WTC11 (cell line): ENCODE data around the gene DLG5. TPM values are rescaled to one million over a fixed set of nuclear protein-coding genes. Genes with fewer than 3 reads are reported as not detected.
A peak's percentile ranks its signal among the peaks of the same experiment; 100 is the strongest.

ENCODE experiments used
- ATAC-seq: fragments of 200-7000 bp; cut with Tn5 transposase; 2 replicates; pipeline ENCODE4 v1.10.0; 2021; ENCODE audit warnings: mild to moderate bottlenecking, moderate library complexity
- CTCF ChIA-PET: fragments of 300-600 bp; sonication (Branson Sonifier 250); formaldehyde crosslinking; loops from one replicate; lab custom pipeline; 2021; ENCODE audit warnings: antibody characterized with exemption; lab: Charles Lee
- POLR2A ChIA-PET: fragments of 350-600 bp; sonication (Branson Sonifier 250); formaldehyde crosslinking; loops from one replicate; lab custom pipeline; 2021; ENCODE audit warnings: antibody characterized with exemption; lab: Charles Lee
- DNase-seq: peaks from one replicate; pipeline ENCODE4 v3.0.0; 2021; ENCODE audit warnings: low spot score
- H3K27ac Mint-ChIP-seq: 2 replicates; pipeline ENCODE4 v1.8.0; 2021; ENCODE audit warnings: mixed read lengths
- H3K27me3 Mint-ChIP-seq: 2 replicates; pipeline ENCODE4 v1.8.0; 2021; ENCODE audit warnings: low read depth, mild to moderate bottlenecking, moderate library complexity, mixed read lengths
- H3K36me3 Mint-ChIP-seq: 2 replicates; pipeline ENCODE4 v1.8.0; 2021; ENCODE audit warnings: mixed read lengths
- H3K4me1 Mint-ChIP-seq: 2 replicates; pipeline ENCODE4 v1.8.0; 2022; ENCODE audit warnings: mixed read lengths
- H3K4me3 Mint-ChIP-seq: 2 replicates; pipeline ENCODE4 v1.8.0; 2021; ENCODE audit warnings: mild to moderate bottlenecking, moderate library complexity, mixed read lengths
- H3K9me3 Mint-ChIP-seq: 2 replicates; pipeline ENCODE4 v1.8.0; 2021; ENCODE audit warnings: mixed read lengths
- ETV6 ChIP-seq: sonication (generic); formaldehyde crosslinking; IDR thresholded peaks from 2 replicates; pipeline ENCODE4 v1.8.1; 2022; ENCODE audit warnings: mild to moderate bottlenecking, missing genetic modification reagents
- FOXJ3 ChIP-seq: sonication (generic); formaldehyde crosslinking; IDR thresholded peaks from 2 replicates; pipeline ENCODE4 v1.9.0; 2021; ENCODE audit warnings: missing genetic modification reagents, mild to moderate bottlenecking, borderline replicate concordance
- FOXP1 ChIP-seq: sonication (generic); formaldehyde crosslinking; IDR thresholded peaks from 2 replicates; pipeline ENCODE4 v1.8.0; 2022; ENCODE audit warnings: missing genetic modification reagents, mild to moderate bottlenecking, moderate library complexity, borderline replicate concordance
- IRF2 ChIP-seq: sonication (generic); formaldehyde crosslinking; IDR thresholded peaks from 2 replicates; pipeline ENCODE4 v1.8.0; 2022; ENCODE audit warnings: low read depth, missing genetic modification reagents, borderline replicate concordance
- JAZF1 ChIP-seq: fragments of 250-450 bp; sonication (Bioruptor Pico); IDR thresholded peaks from 2 replicates; pipeline ENCODE4 v1.9.0; 2021; ENCODE audit warnings: moderate library complexity, mild to moderate bottlenecking, inconsistent platforms
- NFYB ChIP-seq: sonication (generic); formaldehyde crosslinking; conservative IDR thresholded peaks from 2 replicates; pipeline ENCODE4 v1.8.0; 2022; ENCODE audit warnings: low read depth, missing genetic modification reagents
- SMAD4 ChIP-seq: sonication (generic); formaldehyde crosslinking; IDR thresholded peaks from 2 replicates; pipeline ENCODE4 v1.8.0; 2022; ENCODE audit warnings: mild to moderate bottlenecking, missing genetic modification reagents
- SOX15 ChIP-seq: fragments of 250-450 bp; sonication (Bioruptor Pico); IDR thresholded peaks from 2 replicates; pipeline ENCODE4 v1.9.0; 2021; ENCODE audit warnings: mild to moderate bottlenecking
- ZNF232 ChIP-seq: sonication (generic); formaldehyde crosslinking; IDR thresholded peaks from 2 replicates; pipeline ENCODE4 v1.8.0; 2022; ENCODE audit warnings: mild to moderate bottlenecking, missing genetic modification reagents
- ZNF263 ChIP-seq: sonication (generic); formaldehyde crosslinking; IDR thresholded peaks from 2 replicates; pipeline ENCODE4 v1.8.1; 2022; ENCODE audit warnings: low read depth, mild to moderate bottlenecking, moderate library complexity, missing genetic modification reagents
- ZNF317 ChIP-seq: sonication (generic); formaldehyde crosslinking; IDR thresholded peaks from 2 replicates; pipeline ENCODE4 v1.8.1; 2023; ENCODE audit warnings: low read depth, mild to moderate bottlenecking, moderate library complexity, missing genetic modification reagents, borderline replicate concordance
- ZNF423 ChIP-seq: fragments of 250-450 bp; sonication (Bioruptor Pico); IDR thresholded peaks from 2 replicates; pipeline ENCODE4 v2.1.2; 2022; ENCODE audit warnings: mild to moderate bottlenecking, moderate library complexity
- total RNA-seq: library from RNA; stranded (reverse); gene quantifications from 3 replicates; pipeline ENCODE4 v1.2.3, GENCODE V29; 2021
- TF ChIP-seq, protein P1 (sequence below): sonication (generic); formaldehyde crosslinking; IDR thresholded peaks from 2 replicates; pipeline ENCODE4 v1.8.0; 2022; ENCODE audit warnings: mild to moderate bottlenecking, missing genetic modification reagents
- TF ChIP-seq, protein P2 (sequence below): fragments of 250-450 bp; sonication (Bioruptor Pico); IDR thresholded peaks from 2 replicates; pipeline ENCODE4 v1.9.0; 2021; ENCODE audit warnings: mild to moderate bottlenecking
- TF ChIP-seq, protein P3 (sequence below): sonication (generic); formaldehyde crosslinking; IDR thresholded peaks from 2 replicates; pipeline ENCODE4 v1.8.1; 2022; ENCODE audit warnings: low read depth, mild to moderate bottlenecking, moderate library complexity, missing genetic modification reagents, borderline replicate concordance
- TF ChIP-seq, protein P4 (sequence below): sonication (generic); formaldehyde crosslinking; IDR thresholded peaks from 2 replicates; pipeline ENCODE4 v1.8.0; 2023; ENCODE audit warnings: mild to moderate bottlenecking, missing genetic modification reagents
- TF ChIP-seq, protein P5 (sequence below): fragments of 250-450 bp; sonication (Bioruptor Pico); IDR thresholded peaks from 2 replicates; pipeline ENCODE4 v1.9.0; 2021; ENCODE audit warnings: mild to moderate bottlenecking, borderline replicate concordance
- TF ChIP-seq, protein P6 (sequence below): fragments of 250-450 bp; sonication (Bioruptor Pico); IDR thresholded peaks from 2 replicates; pipeline ENCODE4 v1.8.0; 2021; ENCODE audit warnings: mild to moderate bottlenecking
- TF ChIP-seq, protein P7 (sequence below): sonication (generic); formaldehyde crosslinking; IDR thresholded peaks from 2 replicates; pipeline ENCODE4 v1.8.1; 2022; ENCODE audit warnings: mild to moderate bottlenecking, moderate library complexity, missing genetic modification reagents

DLG5 gene
- total RNA-seq, 1 experiment from 2014 or later = 65.5 TPM

DNA sequence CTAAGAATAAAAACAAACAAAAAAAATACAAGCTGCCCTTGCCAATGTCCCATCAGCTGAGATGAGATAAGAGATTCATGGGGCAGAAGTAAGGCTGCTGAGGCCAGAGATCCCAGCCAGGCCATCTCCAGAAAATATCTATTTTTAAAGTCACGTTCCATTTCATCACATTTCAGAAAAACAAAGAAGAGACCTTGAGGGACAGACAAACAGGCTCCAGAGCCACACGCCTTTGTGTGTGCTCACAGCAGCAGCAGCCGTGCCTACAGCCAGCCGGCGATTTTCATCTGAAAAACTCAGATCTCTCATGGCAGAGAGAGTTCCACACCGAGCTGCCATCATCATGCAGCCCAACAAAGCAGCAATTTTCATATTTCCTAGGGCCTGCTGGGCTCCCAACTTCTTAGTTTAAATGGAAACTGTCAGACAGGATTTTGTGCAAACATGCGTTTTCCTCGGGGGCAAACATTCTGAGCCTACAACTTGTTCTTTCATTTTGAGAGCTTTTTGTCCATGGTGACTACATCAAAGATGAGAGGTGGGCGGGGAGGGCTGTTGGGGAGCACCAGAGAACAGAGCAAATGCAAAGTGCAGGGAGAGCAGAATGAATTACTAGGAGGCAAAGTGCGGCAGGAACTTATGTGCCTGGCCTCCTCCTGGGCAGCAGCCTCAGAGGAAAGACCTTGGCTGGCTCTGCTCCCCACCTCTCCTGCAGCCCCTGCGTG is 38.8 kb downstream of the DLG5 start:
- no peaks in the 10 kb centered on the region for H3K27me3 Mint-ChIP-seq
- DNase-seq (no peak), ATAC-seq (no peak)
- TF ChIP-seq NFYB (CRISPR knock-in tag) = no peak
- TF ChIP-seq ETV6 = peak; percentile 38; the same call in 1 of the 2 replicates
- peak; percentile 78; the same call in 1 of the 2 replicates for TF ChIP-seq ZNF263 (CRISPR knock-in tag)
- TF ChIP-seq, protein P1, sequence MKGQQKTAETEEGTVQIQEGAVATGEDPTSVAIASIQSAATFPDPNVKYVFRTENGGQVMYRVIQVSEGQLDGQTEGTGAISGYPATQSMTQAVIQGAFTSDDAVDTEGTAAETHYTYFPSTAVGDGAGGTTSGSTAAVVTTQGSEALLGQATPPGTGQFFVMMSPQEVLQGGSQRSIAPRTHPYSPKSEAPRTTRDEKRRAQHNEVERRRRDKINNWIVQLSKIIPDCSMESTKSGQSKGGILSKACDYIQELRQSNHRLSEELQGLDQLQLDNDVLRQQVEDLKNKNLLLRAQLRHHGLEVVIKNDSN (CRISPR knock-in tag) = no peak
- TF ChIP-seq FOXP1 = no peak
- H3K4me3 Mint-ChIP-seq = peak overlapping the region; percentile 54
- CTCF ChIA-PET = interaction anchor here (1.2 to 7.8 kb wide), 5 partner anchors 10 to 86 kb away, joined by 4 to 129 read pairs (median 28); no protein-coding TSS in a partner anchor
- H3K27ac Mint-ChIP-seq = peak overlapping the region; percentile 90
- H3K4me1 Mint-ChIP-seq = peaks cover 89% of the 10 kb centered on the region
- POLR2A ChIA-PET = interaction anchor here (1.9 kb wide), 1 partner anchor 10 kb away, joined by 8 read pairs; no protein-coding TSS in a partner anchor
- no peaks in the 10 kb centered on the region for H3K9me3 Mint-ChIP-seq
- no peaks in the 10 kb centered on the region for H3K36me3 Mint-ChIP-seq

DNA sequence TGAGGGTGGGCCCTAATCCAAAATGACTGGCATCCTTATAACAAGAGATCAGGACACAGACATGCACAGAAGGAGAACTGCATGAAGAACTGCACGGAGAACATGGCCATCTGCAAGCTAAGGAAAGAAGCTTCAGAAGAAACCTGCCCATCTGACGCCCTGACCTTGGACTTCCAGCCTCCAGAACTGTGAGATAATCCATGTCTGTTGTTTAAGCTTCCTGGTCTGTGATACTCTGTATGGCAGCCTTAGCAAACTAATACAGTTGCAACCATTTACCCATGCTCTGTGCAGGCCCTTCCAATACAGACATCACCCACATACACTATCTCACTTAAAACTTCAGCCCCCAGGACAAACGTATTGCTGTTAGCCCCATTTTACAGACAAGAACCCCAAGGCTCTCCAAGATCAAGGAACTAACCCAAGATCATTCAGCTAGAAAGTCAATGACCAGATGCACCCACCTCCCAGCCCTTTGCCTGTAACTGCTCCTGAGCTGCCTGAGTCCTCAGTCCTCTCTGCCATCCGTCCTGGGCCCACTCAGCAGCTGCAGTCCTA is 39.7 kb downstream of the DLG5 start:
- ChIA-PET POLR2A (no interaction called here), CTCF (interaction anchor here (1.1 to 7.8 kb wide), 3 partner anchors 40 to 87 kb away, joined by 4 to 129 read pairs (median 15); no protein-coding TSS in a partner anchor)
- DNase-seq (no peak), ATAC-seq (no peak)
- TF ChIP-seq SMAD4 (CRISPR knock-in tag) (no peak), IRF2 (CRISPR knock-in tag) (no peak), SOX15 (no peak), ZNF232 (CRISPR knock-in tag) (no peak), FOXJ3 (no peak), ZNF317 (CRISPR knock-in tag) (no peak)
- TF ChIP-seq, protein P2, sequence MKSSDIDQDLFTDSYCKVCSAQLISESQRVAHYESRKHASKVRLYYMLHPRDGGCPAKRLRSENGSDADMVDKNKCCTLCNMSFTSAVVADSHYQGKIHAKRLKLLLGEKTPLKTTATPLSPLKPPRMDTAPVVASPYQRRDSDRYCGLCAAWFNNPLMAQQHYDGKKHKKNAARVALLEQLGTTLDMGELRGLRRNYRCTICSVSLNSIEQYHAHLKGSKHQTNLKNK (CRISPR knock-in tag) = no peak
- TF ChIP-seq, protein P3, sequence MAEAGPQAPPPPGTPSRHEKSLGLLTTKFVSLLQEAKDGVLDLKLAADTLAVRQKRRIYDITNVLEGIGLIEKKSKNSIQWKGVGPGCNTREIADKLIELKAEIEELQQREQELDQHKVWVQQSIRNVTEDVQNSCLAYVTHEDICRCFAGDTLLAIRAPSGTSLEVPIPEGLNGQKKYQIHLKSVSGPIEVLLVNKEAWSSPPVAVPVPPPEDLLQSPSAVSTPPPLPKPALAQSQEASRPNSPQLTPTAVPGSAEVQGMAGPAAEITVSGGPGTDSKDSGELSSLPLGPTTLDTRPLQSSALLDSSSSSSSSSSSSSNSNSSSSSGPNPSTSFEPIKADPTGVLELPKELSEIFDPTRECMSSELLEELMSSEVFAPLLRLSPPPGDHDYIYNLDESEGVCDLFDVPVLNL = no peak
- TF ChIP-seq, protein P4, sequence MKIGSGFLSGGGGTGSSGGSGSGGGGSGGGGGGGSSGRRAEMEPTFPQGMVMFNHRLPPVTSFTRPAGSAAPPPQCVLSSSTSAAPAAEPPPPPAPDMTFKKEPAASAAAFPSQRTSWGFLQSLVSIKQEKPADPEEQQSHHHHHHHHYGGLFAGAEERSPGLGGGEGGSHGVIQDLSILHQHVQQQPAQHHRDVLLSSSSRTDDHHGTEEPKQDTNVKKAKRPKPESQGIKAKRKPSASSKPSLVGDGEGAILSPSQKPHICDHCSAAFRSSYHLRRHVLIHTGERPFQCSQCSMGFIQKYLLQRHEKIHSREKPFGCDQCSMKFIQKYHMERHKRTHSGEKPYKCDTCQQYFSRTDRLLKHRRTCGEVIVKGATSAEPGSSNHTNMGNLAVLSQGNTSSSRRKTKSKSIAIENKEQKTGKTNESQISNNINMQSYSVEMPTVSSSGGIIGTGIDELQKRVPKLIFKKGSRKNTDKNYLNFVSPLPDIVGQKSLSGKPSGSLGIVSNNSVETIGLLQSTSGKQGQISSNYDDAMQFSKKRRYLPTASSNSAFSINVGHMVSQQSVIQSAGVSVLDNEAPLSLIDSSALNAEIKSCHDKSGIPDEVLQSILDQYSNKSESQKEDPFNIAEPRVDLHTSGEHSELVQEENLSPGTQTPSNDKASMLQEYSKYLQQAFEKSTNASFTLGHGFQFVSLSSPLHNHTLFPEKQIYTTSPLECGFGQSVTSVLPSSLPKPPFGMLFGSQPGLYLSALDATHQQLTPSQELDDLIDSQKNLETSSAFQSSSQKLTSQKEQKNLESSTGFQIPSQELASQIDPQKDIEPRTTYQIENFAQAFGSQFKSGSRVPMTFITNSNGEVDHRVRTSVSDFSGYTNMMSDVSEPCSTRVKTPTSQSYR (CRISPR knock-in tag) = no peak
- TF ChIP-seq, all 79 proteins: peak for 0
- Mint-ChIP-seq H3K36me3 (no peaks in the 10 kb centered on the region), H3K27ac (peak overlapping the region; percentile 67), H3K27me3 (no peaks in the 10 kb centered on the region), H3K4me1 (peaks cover 91% of the 10 kb centered on the region), H3K4me3 (no peak overlapping the region), H3K9me3 (no peaks in the 10 kb centered on the region)

DNA sequence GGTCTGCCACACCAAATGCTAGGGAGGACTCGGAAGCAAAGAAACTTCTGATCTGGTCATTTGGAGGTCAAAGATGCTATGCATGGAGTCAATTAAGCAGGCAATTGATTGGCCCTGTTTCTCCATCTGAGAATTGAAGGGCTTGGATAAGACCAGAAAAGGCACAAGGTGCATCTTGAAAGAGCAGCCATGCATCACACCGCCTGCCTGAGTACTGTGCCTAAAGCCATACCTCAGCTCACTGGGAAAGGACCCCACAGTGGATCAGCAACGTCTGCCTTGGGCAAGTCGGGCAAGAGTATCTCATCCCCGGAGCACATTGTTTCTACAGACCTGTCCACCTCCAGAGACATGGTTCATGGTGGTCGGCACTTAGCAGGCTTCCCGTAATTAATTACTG is 42.4 kb downstream of the DLG5 start:
- H3K4me1 Mint-ChIP-seq = peaks cover 86% of the 10 kb centered on the region

More for the DNA sequence above, 42.4 kb downstream of the DLG5 start:
- Mint-ChIP-seq H3K4me3 (no peak overlapping the region), H3K36me3 (peaks cover 3% of the 10 kb centered on the region; the same call in 1 of the 2 replicates), H3K27ac (peak overlapping the region; percentile 22), H3K27me3 (no peaks in the 10 kb centered on the region)
- ATAC-seq = no peak
- TF ChIP-seq, protein P5, sequence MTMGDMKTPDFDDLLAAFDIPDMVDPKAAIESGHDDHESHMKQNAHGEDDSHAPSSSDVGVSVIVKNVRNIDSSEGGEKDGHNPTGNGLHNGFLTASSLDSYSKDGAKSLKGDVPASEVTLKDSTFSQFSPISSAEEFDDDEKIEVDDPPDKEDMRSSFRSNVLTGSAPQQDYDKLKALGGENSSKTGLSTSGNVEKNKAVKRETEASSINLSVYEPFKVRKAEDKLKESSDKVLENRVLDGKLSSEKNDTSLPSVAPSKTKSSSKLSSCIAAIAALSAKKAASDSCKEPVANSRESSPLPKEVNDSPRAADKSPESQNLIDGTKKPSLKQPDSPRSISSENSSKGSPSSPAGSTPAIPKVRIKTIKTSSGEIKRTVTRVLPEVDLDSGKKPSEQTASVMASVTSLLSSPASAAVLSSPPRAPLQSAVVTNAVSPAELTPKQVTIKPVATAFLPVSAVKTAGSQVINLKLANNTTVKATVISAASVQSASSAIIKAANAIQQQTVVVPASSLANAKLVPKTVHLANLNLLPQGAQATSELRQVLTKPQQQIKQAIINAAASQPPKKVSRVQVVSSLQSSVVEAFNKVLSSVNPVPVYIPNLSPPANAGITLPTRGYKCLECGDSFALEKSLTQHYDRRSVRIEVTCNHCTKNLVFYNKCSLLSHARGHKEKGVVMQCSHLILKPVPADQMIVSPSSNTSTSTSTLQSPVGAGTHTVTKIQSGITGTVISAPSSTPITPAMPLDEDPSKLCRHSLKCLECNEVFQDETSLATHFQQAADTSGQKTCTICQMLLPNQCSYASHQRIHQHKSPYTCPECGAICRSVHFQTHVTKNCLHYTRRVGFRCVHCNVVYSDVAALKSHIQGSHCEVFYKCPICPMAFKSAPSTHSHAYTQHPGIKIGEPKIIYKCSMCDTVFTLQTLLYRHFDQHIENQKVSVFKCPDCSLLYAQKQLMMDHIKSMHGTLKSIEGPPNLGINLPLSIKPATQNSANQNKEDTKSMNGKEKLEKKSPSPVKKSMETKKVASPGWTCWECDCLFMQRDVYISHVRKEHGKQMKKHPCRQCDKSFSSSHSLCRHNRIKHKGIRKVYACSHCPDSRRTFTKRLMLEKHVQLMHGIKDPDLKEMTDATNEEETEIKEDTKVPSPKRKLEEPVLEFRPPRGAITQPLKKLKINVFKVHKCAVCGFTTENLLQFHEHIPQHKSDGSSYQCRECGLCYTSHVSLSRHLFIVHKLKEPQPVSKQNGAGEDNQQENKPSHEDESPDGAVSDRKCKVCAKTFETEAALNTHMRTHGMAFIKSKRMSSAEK (CRISPR knock-in tag) = no peak
- TF ChIP-seq, protein P6, sequence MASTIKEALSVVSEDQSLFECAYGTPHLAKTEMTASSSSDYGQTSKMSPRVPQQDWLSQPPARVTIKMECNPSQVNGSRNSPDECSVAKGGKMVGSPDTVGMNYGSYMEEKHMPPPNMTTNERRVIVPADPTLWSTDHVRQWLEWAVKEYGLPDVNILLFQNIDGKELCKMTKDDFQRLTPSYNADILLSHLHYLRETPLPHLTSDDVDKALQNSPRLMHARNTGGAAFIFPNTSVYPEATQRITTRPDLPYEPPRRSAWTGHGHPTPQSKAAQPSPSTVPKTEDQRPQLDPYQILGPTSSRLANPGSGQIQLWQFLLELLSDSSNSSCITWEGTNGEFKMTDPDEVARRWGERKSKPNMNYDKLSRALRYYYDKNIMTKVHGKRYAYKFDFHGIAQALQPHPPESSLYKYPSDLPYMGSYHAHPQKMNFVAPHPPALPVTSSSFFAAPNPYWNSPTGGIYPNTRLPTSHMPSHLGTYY (CRISPR knock-in tag) = no peak
- TF ChIP-seq ZNF423 (CRISPR knock-in tag) (no peak), JAZF1 (CRISPR knock-in tag) (no peak)
- TF ChIP-seq, protein P7, sequence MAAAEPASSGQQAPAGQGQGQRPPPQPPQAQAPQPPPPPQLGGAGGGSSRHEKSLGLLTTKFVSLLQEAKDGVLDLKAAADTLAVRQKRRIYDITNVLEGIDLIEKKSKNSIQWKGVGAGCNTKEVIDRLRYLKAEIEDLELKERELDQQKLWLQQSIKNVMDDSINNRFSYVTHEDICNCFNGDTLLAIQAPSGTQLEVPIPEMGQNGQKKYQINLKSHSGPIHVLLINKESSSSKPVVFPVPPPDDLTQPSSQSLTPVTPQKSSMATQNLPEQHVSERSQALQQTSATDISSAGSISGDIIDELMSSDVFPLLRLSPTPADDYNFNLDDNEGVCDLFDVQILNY (CRISPR knock-in tag) = no peak
- TF ChIP-seq, all 79 proteins: peak for 0
- DNase-seq = no peak
- CTCF ChIA-PET = no interaction called here
- POLR2A ChIA-PET = interaction anchor here (0.6 kb wide), 1 partner anchor 11 kb away, joined by 3 read pairs; no protein-coding TSS in a partner anchor
- no peaks in the 10 kb centered on the region for H3K9me3 Mint-ChIP-seq
